GM19324 (cell line): ENCODE results near the gene XYLB.
A peak's percentile ranks its signal among the peaks of the same experiment; 100 is the strongest.
"Not testable (repeated sequence)": the region's sequence is repeated elsewhere in the genome, so short reads cannot be mapped to it uniquely, and the experiment has no call there.

Experiments used
- ATAC-seq: cut with Tn5 transposase; IDR thresholded peaks from one replicate; pipeline ENCODE4 v1.9.1; 2021; ENCODE audit warnings: mild to moderate bottlenecking, moderate library complexity; ENCODE audit not compliant: unreplicated experiment, low FRiP score

The XYLB gene

GRCh38 chr3:38346587-38347410 is at the start of gene XYLB:
XYLB (plus strand) TSS chr3:38346785; CDS start chr3:38346869, 84 bp downstream.
- ATAC-seq = peak; percentile 99

DNA sequence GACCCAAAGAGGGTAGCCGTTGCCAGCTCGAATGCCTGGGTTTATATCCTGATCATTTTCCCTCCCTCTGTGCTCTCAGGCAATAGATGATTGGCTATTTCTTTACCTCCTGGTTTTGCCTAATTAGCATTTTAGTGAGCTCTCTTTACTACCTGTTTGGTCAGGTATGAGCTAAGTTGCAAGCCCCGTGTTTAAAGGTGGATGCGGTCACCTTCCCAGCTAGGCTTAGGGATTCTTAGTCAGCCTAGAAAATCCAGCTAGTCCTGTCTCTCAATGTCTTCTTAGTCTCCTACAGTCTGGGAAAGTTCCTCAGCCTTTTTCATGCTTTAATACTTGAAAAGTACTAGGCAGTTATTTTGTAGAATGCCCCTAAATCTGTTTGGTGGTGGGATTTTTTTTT is 49.5 kb upstream of the XYLB start:
- not testable (repeated sequence) for ATAC-seq

DNA sequence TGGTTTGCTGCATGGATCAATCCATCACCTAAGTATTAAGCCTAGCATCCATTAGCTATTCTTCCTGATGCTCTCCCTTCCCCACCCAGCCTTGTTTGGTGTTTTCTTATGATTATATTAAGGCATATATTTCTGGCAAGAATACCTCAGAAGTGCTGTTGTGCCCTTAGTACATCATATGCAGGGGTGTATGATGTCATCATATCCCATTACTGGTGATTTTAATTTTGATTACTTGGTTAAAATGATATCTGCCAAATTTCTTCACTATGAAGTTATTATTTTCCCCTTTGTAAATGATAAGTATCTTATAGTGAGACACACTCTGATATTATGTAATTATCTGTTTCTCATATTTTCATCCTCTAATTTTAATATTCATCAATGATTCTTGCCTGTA is 49.0 kb upstream of the XYLB start:
- ATAC-seq = no peak

- no peak for ATAC-seq
These were observed 48.5 kb upstream of the XYLB start for GRCh38 chr3:38297947-38298711.

GRCh38 chr3:38306941-38307340 is 39.6 kb upstream of the XYLB start:
- no peak for ATAC-seq

- no peak for ATAC-seq
These were observed 39.0 kb upstream of the XYLB start for GRCh38 chr3:38307599-38307998.

DNA sequence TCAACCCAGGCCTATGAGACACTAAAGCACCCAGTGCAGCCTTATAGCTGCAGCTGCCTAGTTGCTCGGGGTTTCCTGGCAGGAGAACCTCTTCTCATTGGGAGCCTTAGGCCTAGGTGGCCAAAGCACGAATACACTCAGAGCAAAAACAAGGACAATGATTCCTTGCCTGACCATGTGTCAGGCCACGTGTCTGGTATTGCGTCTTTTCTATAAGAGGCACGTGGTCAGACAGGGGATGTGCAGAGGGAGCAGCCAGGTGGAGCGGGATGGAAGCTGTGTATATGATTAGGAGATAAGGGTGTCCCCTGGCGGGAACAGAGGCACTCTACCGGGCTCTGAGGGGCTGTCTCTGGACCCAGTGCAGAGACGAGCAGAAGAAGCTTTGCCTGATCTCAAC is 38.1 kb upstream of the XYLB start:
- ATAC-seq = no peak

DNA sequence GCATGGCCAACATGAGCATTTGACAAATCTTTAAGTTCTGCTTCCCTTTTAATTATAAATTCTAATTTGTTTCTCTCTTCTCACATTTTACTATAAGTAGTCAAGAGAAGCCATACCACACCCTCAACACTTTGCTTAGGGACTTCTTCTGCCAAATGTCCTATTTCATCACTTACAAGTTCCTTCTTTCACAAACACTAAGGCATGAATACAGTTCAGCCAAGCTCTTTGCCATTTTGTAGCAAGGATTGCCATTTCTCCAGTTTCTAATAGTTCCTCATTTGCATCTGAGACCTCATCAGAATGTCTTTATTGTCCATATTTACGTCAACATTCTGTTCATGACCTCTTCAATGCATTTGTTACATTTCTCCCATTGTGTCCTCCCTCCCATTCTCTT is 35.1 kb upstream of the XYLB start:
- no peak for ATAC-seq

DNA sequence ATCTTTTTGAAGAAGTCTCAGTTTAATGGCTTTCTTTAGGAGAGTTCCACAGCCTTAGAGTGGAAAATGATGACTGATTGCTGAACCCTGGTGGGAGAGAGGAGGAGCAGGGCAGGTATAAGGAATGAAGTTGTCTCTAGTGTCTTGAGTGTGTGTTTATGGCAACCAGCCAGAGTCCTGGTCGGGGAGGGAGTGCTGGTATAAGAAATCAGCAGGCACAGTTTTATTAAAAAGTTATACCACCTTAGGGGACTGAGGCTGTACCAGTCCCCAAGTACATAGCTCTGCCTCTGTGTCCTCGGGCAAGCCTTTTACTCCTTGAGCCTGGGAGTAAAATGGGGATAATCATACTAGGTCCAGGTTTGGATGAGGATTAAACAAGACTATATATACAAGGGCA is 34.6 kb upstream of the XYLB start:
- no peak for ATAC-seq

DNA sequence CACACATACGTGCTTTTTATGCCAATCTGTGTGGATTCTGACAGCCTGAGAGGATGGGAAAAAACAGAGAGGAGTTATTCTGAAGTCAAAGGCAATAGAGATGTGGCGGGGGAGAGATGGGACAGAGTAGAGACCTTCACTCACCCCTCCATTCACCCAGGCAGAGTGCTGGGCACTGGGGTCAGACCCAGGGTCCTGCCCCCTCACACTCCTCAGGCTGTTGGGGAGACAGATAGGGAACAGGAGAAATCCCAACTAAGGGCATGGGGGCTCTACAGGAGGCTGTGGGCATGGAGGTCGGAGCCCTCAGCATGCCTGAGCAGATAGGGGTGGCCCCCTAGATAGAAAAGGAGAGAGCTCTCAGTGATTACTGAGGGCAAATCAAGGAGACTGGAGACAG is 34.2 kb upstream of the XYLB start:
- no peak for ATAC-seq

DNA sequence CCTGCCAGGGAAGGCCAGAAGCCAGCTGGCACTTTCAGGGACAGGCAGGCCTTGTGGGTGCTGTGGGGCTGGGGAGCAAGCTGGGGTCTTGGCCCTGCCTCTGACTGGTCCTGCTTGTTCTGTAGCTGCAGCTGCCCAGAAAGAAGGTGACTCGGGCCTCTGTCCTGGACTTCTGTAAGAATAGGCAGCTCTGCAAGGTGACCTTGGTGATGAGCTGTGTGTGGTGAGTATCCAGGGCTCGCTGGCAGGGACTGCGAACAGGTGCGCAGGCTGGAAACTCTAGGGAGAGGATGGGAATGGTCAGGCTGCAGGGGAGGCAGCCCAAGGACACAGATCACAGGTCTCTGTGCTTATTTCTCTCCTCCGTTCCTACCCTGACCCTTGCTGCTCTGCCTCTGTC is 33.3 kb upstream of the XYLB start:
- ATAC-seq = no peak

DNA sequence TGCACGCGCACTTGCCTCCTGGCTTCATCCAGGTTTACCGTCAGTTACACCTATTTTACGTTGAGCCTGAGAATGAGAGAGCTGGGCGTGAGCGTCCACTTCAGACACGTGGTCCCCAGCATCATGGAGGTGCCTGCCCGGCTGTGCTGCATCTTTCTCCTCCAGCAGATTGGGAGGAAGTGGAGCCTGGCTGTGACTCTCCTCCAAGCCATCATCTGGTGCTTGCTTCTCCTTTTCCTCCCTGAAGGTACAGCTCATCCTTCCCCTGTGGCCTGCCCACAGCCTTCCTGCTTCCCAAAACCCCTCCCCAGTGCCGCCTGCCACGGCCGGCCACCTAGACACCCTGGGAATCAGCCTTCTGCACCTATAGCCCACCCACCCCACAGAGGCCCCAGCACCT is 32.9 kb upstream of the XYLB start:
- ATAC-seq = no peak

DNA sequence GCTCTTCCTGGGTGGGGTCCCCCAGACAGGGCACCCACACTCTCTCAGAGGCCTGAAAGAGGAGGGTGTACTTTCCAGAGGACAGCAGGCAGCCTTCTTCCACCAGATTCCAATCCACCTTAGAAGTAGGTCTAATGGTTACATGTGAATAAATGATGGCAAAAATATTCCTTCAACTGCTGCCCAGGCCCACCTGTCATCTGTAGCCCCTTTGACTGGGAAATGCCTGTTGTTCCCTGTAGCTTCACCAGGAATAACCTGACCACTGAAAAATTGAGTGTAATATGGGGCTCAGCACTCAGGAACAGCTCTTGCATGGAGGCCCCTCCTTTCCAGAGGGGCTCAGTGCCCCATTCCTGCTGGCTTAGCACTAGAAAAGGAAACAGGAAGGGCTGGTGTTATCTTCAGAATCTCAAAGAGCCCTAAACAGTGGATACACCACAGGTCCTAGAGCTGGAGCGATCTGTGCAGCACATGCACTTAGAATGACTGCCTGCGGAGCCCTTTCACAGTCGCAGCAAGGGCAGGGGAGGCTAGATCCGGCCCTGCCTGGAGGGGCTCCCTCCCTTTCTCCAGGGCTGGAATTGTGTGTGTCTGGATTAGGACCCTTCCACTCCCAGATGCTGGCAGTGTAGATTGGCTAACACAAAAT is 32.3 kb upstream of the XYLB start:
- ATAC-seq = no peak

DNA sequence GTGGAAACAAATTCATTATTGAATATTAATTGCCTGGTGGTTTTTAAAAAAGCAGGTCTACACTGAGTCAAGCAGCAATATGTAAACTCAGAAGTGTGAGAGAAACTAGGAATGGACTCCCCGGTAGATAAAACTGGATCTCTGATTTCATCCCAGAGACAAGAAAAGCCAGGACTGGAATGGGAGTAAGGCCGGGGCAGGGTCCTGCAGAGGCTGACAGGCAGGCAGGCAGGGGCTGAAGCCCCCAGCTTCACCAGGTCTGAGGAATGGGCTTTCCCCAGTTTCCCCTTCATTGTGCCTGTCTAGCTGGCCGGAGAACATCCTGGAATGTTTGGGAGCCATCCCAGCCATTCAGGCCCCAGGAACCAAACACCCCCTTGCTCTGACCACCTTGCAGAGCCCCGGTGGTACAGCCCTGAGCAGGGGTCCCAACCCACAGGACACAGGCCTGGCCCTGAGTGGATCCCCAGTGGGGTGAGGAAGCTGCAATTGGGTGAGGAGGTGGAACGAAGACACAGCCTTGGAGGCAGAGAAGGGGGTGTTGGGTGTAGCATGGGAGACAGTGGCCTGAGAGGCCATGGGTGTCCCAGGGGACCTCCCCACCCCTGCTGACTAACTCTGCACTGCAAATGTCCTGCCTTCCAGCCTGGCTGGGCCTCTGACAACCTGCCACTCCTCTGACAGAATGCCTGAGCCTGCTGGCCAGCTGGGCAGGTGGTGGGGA is 31.7 kb upstream of the XYLB start:
- ATAC-seq = no peak

DNA sequence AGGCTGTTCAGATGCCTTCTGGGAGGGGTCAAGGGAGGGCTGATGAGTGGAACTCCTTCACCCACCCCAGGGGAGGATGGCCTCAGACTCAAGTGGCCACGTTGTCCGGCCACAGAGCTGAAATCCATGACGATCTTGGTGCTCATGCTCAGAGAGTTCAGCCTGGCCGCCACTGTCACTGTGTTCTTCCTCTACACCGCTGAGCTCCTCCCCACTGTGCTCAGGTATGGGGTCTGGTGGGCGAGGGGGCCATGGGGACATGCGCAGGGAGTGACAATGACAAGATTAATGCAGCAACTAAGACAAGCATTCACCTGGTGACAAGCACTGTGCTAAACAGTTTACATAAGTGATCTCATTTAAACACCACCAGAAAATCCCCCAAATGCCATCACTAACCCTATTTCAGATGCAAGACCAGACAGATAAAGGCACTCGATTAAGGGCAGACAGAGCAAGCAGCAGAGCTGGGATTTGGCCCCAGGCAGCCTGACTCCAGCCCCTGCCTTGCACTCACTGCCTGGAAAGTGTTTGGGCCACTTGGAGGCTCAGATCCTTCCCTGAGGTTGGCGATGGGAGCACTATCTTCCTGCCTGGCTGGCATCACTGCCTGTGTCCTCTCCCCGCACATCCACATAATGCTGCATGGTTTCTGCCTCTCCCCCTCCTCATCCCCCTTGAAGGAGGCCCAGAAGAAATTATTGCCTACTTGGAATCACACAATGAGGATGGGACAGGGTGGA is 30.9 kb upstream of the XYLB start:
- ATAC-seq = no peak

- ATAC-seq = no peak
These were observed 30.0 kb upstream of the XYLB start for GRCh38 chr3:38316356-38317191.

- no peak for ATAC-seq
These were observed 29.3 kb upstream of the XYLB start for GRCh38 chr3:38317192-38317759.

DNA sequence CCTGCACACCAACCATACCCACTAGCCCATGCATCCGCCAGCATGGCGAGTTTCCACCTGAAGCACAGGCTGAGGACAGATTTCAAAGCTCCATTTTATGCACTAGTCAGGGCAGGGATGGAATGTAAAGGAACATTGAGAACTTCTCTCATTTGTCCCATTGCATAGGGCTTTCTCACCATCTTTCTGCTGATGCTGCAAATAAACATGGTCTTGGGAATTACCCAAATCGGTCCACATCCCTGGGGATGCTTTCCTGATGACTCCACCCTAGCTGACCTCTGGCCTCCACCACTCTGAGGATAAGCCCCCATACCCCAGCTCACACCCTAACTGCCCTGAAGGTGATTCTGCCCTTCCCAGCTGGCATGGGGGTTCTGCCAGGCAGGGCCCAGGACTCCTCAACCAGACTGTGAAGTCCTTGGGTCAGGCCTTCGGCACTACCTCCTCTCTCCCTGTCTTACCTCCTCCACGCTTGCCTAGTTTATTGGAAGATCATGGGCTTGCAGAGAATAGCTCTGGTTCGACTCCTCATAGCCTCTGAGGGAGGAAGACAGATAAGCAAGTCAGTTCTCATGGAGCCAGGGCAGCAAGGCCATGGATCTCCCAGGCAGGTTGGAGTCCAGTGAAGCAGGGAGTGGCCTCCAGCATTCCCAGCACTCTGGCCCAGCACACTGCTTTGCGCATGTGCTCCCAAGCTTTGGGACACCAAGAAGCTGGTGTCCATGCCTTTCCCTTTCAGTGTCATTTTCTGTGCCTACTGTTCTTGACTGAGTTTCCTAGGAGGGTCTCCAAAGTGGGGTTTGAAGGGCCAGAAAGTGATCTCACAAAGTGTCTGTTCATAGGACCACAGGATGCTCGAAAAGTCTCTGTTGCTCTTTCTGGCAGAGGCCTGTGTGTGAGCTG is 27.6 kb upstream of the XYLB start:
- ATAC-seq = no peak
